Sigmoid colon (tissue), 4 donors: Measurements from ENCODE around the gene FBXW8.

ENCODE experiments used
- CTCF ChIP-seq, 4 experiments: fragments of 450-650 bp in 3 of 4; fragments of 200-600 bp in 1 of 4; IDR thresholded peaks; one replicate each; pipeline ENCODE4 v1.5.1; 2016 to 2019; ENCODE audit warnings: antibody characterized with exemption in 4 of 4, mild to moderate bottlenecking in 3 of 4, moderate library complexity in 2 of 4
- POLR2A ChIP-seq, 2 donors: fragments of 450-650 bp; IDR thresholded peaks; one replicate each; pipeline ENCODE4 v1.6.1; 2016; ENCODE audit warnings: antibody characterized with exemption in 2 of 2, mild to moderate bottlenecking in 2 of 2, moderate library complexity in 2 of 2
- POLR2AphosphoS5 ChIP-seq, 4 donors: sonication (generic); formaldehyde crosslinking; IDR thresholded peaks; one replicate each; pipeline ENCODE4 v1.6.1; 2017; ENCODE audit warnings: antibody characterized with exemption in 4 of 4

- TF ChIP-seq POLR2A (IDR thresholded peaks at IDR 0.05): no peak
- TF ChIP-seq CTCF (IDR thresholded peaks at IDR 0.05): no peak
- no peak for TF ChIP-seq POLR2AphosphoS5 (IDR thresholded peaks at IDR 0.05)
Observed at GRCh38 chr12:117018685-117019084, 107.9 kb downstream of the FBXW8 start.
